ENCODE data around the gene PLCB1. TPM values are rescaled to one million over a fixed set of nuclear protein-coding genes. Genes with fewer than 3 reads are reported as not detected.

Gene PLCB1
- total RNA-seq, 1 experiment from 2014 or later, result 4.4 TPM

- Histone ChIP-seq H3K36me3 (ENCODE audit: low read depth, low read length) (no peaks in the 10 kb centered on the region), H3K9me2 (replicated peaks; ENCODE audit: low read length) (no peaks in the 10 kb centered on the region), H2AFZ (ENCODE audit: low read length) (no peak overlapping the region), H3F3A (ENCODE audit: low read length, unreplicated experiment) (no peaks in the 10 kb centered on the region), H3K79me2 (ENCODE audit: low read length) (no peaks in the 10 kb centered on the region), H3K9me3 (ENCODE audit: low read length) (no peaks in the 10 kb centered on the region), H3K9ac (ENCODE audit: low read length) (no peak overlapping the region), H4K20me1 (ENCODE audit: low read length) (no peaks in the 10 kb centered on the region), H3K4me3 (ENCODE audit: low read length) (no peak overlapping the region), H3K4me2 (ENCODE audit: low read length) (no peak overlapping the region), H3K27ac (ENCODE audit: low read length) (no peak overlapping the region), H3K27me3 (ENCODE audit: low read length) (peaks cover 77% of the 10 kb centered on the region), H3K4me1 (ENCODE audit: insufficient read depth, low read length) (no peaks in the 10 kb centered on the region)
- POLR2A ChIA-PET (ENCODE audit: unreplicated experiment), result no interaction called here
- intact Hi-C loops (cut with micrococcal nuclease), result no loop called here
- ATAC-seq (no peak), DNase-seq (no peak)
- CTCF ChIA-PET, result no interaction called here
- no TSS peak for BruUV-seq (replicated peaks)
- TF ChIP-seq CTCF (conservative IDR thresholded peaks at IDR 0.05; ENCODE audit: low read depth, low read length) (no peak), EZH2 (IDR thresholded peaks at IDR 0.05; ENCODE audit: low read length, unreplicated experiment) (no peak), EZH2phosphoT487 (IDR thresholded peaks at IDR 0.05; ENCODE audit: borderline replicate concordance, low read length) (no peak)
Measured at GRCh38 chr20:8369311-8369710, 237.2 kb downstream of the PLCB1 start.

DNA sequence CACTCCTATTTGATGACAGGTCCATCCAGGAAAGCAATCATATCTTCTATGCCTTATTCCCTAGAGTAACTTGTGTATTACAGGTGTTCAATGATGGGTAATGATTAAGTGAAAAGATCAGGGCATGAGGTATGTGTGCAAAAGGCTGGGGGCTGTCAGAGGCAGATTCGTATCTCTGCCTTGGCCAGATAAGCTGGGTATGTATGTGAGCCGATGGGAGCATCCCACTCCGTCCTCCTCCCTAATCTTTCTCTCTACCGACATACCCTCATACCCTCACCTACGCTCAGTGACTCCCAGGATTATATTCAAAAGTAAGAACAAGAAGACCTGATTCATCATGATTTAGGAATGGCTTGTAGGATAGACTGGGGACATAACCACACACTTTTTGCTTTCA, 238.7 kb downstream of the PLCB1 start:
- H3K4me1 ChIP-seq (ENCODE audit: insufficient read depth, low read length), result no peaks in the 10 kb centered on the region
- H3K27me3 ChIP-seq (ENCODE audit: low read length), result peaks cover 75% of the 10 kb centered on the region
- no TSS peak for BruUV-seq (replicated peaks)
- no peak overlapping the region for H3K9ac ChIP-seq (ENCODE audit: low read length)
- no peaks in the 10 kb centered on the region for H3K36me3 ChIP-seq (ENCODE audit: low read depth, low read length)
- ATAC-seq, result no peak
- H3K4me2 ChIP-seq (ENCODE audit: low read length), result no peak overlapping the region
- CTCF ChIA-PET, result no interaction called here
- no peak overlapping the region for H3K4me3 ChIP-seq (ENCODE audit: low read length)
- H3K27ac ChIP-seq (ENCODE audit: low read length), result no peak overlapping the region
- POLR2A ChIA-PET (ENCODE audit: unreplicated experiment), result no interaction called here
- H3K9me3 ChIP-seq (ENCODE audit: low read length), result no peaks in the 10 kb centered on the region
- no peaks in the 10 kb centered on the region for H4K20me1 ChIP-seq (ENCODE audit: low read length)
- H3K9me2 ChIP-seq (replicated peaks; ENCODE audit: low read length), result no peaks in the 10 kb centered on the region
- H2AFZ ChIP-seq (ENCODE audit: low read length), result no peak overlapping the region
- TF ChIP-seq CTCF (conservative IDR thresholded peaks at IDR 0.05; ENCODE audit: low read depth, low read length), result no peak
- TF ChIP-seq EZH2 (IDR thresholded peaks at IDR 0.05; ENCODE audit: low read length, unreplicated experiment), result no peak
- H3F3A ChIP-seq (ENCODE audit: low read length, unreplicated experiment), result no peaks in the 10 kb centered on the region
- intact Hi-C loops (cut with micrococcal nuclease), result no loop called here
- H3K79me2 ChIP-seq (ENCODE audit: low read length), result no peaks in the 10 kb centered on the region
- DNase-seq, result no peak

DNA sequence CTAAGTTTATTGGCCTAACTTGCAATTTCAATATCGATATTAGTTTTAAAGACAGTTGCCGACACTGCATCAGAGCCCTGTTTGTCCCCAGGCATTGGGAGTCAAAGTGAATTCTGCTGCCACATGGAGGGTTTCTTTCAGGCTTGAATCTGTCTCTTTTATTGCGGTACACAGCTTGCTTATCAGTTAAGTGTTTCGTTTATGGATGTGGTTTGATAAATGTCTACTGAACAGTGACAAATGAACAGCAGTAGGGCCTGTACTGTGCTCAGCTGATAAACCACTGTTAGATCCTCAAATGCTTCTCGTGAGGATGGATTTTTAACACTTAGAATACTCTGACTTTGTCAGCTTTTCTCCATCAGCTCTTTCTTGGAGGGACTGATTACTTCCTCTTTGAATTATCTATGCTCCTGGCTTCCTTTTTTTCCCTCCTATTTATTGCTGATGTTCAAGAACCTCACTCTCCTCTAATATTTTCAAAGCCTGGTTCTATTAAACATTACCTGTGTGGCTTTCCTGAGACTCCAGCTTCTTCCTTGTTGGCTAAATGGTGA, 240.8 kb downstream of the PLCB1 start:
- no peaks in the 10 kb centered on the region for H3F3A ChIP-seq (ENCODE audit: low read length, unreplicated experiment)
- peaks cover 68% of the 10 kb centered on the region for H3K27me3 ChIP-seq (ENCODE audit: low read length)
- no peak overlapping the region for H3K4me3 ChIP-seq (ENCODE audit: low read length)
- no peak overlapping the region for H3K9ac ChIP-seq (ENCODE audit: low read length)
- intact Hi-C loops (cut with micrococcal nuclease), result no loop called here
- no peak overlapping the region for H2AFZ ChIP-seq (ENCODE audit: low read length)
- H4K20me1 ChIP-seq (ENCODE audit: low read length), result no peaks in the 10 kb centered on the region
- DNase-seq, result no peak
- ChIA-PET POLR2A (ENCODE audit: unreplicated experiment) (no interaction called here), CTCF (no interaction called here)
- H3K4me1 ChIP-seq (ENCODE audit: insufficient read depth, low read length), result no peaks in the 10 kb centered on the region
- no peak overlapping the region for H3K27ac ChIP-seq (ENCODE audit: low read length)
- no TSS peak for BruUV-seq (replicated peaks)
- H3K9me2 ChIP-seq (replicated peaks; ENCODE audit: low read length), result no peaks in the 10 kb centered on the region
- no peak for ATAC-seq
- no peaks in the 10 kb centered on the region for H3K9me3 ChIP-seq (ENCODE audit: low read length)
- no peak overlapping the region for H3K4me2 ChIP-seq (ENCODE audit: low read length)
- H3K36me3 ChIP-seq (ENCODE audit: low read depth, low read length), result no peaks in the 10 kb centered on the region
- H3K79me2 ChIP-seq (ENCODE audit: low read length), result no peaks in the 10 kb centered on the region
- TF ChIP-seq EZH2phosphoT487 (IDR thresholded peaks at IDR 0.05; ENCODE audit: borderline replicate concordance, low read length), result no peak
- TF ChIP-seq CTCF (conservative IDR thresholded peaks at IDR 0.05; ENCODE audit: low read depth, low read length), result no peak
- no peak for TF ChIP-seq EZH2 (IDR thresholded peaks at IDR 0.05; ENCODE audit: low read length, unreplicated experiment)

Data from PC-3 (cell line).